H9 (cell line): ENCODE measurements around the gene NEGR1. TPM values are rescaled to one million over a fixed set of nuclear protein-coding genes. Genes with fewer than 3 reads are reported as not detected.

Experiments used
- DNase-seq: peaks from one replicate; pipeline ENCODE4 v3.0.0-alpha.2; 2017
- H2AFZ ChIP-seq: one replicate; pipeline ENCODE4 v1.6.1; 2013; ENCODE audit warnings: mild to moderate bottlenecking, low read length, control low read depth, moderate library complexity
- H2AK5ac ChIP-seq: 2 replicates; pipeline ENCODE4 v1.6.1; 2013; ENCODE audit warnings: low read length, control low read depth, mixed read lengths; ENCODE audit not compliant: insufficient read length
- H2BK120ac ChIP-seq: one replicate; pipeline ENCODE4 v1.6.1; 2013; ENCODE audit warnings: low read depth, mild to moderate bottlenecking, low read length, control low read depth, inconsistent platforms; ENCODE audit not compliant: poor library complexity, severe bottlenecking
- H2BK12ac ChIP-seq: 2 replicates; pipeline ENCODE4 v1.6.1; 2013; ENCODE audit warnings: low read length, control low read depth, mixed read lengths, low read depth; ENCODE audit not compliant: insufficient read length
- H2BK15ac ChIP-seq: 2 replicates; pipeline ENCODE4 v1.6.1; 2013; ENCODE audit warnings: low read depth, low read length, control low read depth
- H2BK20ac ChIP-seq: one replicate; pipeline ENCODE4 v1.6.1; 2013; ENCODE audit warnings: low read depth, mild to moderate bottlenecking, low read length, control low read depth, inconsistent platforms; ENCODE audit not compliant: poor library complexity, severe bottlenecking
- H2BK5ac ChIP-seq: 2 replicates; pipeline ENCODE4 v1.6.1; 2013; ENCODE audit warnings: low read length, control low read depth, mixed read lengths; ENCODE audit not compliant: insufficient read length
- H3K14ac ChIP-seq: 2 replicates; pipeline ENCODE4 v1.6.1; 2013; ENCODE audit warnings: low read length, control low read depth; ENCODE audit not compliant: insufficient read depth
- H3K18ac ChIP-seq: 2 replicates; pipeline ENCODE4 v1.6.1; 2013; ENCODE audit warnings: low read depth, mild to moderate bottlenecking, mixed read lengths, low read length, control low read depth; ENCODE audit not compliant: insufficient read length
- H3K23ac ChIP-seq: 2 replicates; pipeline ENCODE4 v1.6.1; 2013; ENCODE audit warnings: low read length, control low read depth, mixed read lengths, low read depth; ENCODE audit not compliant: insufficient read length
- H3K23me2 ChIP-seq: 2 replicates; pipeline ENCODE4 v1.6.1; 2013; ENCODE audit warnings: low read depth, mild to moderate bottlenecking, mixed read lengths, low read length, control low read depth; ENCODE audit not compliant: insufficient read length, poor library complexity, severe bottlenecking
- H3K27ac ChIP-seq: 2 replicates; pipeline ENCODE4 v1.5.1; 2013; ENCODE audit warnings: low read length, control low read depth, mixed read lengths, low read depth; ENCODE audit not compliant: insufficient read length
- H3K27me3 ChIP-seq: 2 replicates; pipeline ENCODE4 v1.6.1; 2013; ENCODE audit warnings: low read length, control low read depth, inconsistent platforms; ENCODE audit not compliant: insufficient read depth
- H3K4ac ChIP-seq: 2 replicates; pipeline ENCODE4 v1.6.1; 2013; ENCODE audit warnings: low read depth, mild to moderate bottlenecking, control low read depth, inconsistent platforms, low read length, moderate library complexity
- H3K4me1 ChIP-seq: 2 replicates; pipeline ENCODE4 v1.6.1; 2013; ENCODE audit warnings: low read length, control low read depth, inconsistent platforms; ENCODE audit not compliant: insufficient read depth
- H3K4me2 ChIP-seq: 2 replicates; pipeline ENCODE4 v1.6.1; 2013; ENCODE audit warnings: low read length, control low read depth, mixed read lengths; ENCODE audit not compliant: insufficient read length, insufficient read depth
- H3K56ac ChIP-seq: 2 replicates; pipeline ENCODE4 v1.6.1; 2013; ENCODE audit warnings: low read depth, mild to moderate bottlenecking, mixed read lengths, low read length, control low read depth; ENCODE audit not compliant: insufficient read length
- H3K79me1 ChIP-seq: 2 replicates; pipeline ENCODE4 v1.6.1; 2013; ENCODE audit warnings: low read depth, mild to moderate bottlenecking, moderate library complexity, low read length, control low read depth, inconsistent platforms; ENCODE audit not compliant: insufficient read depth, poor library complexity, severe bottlenecking
- H3K79me2 ChIP-seq: 2 replicates; pipeline ENCODE4 v1.6.1; 2013; ENCODE audit warnings: low read length, control low read depth, inconsistent platforms; ENCODE audit not compliant: insufficient read depth
- H3K9ac ChIP-seq: 2 replicates; pipeline ENCODE4 v1.6.1; 2013; ENCODE audit warnings: low read length, control low read depth, mixed read lengths; ENCODE audit not compliant: insufficient read length; ENCODE audit errors: extremely low read depth
- H3K9me3 ChIP-seq: one replicate; pipeline ENCODE4 v1.6.1; 2013; ENCODE audit warnings: low read depth, low read length, inconsistent platforms; ENCODE audit not compliant: control insufficient read depth
- H3T11ph ChIP-seq: one replicate; pipeline ENCODE4 v1.6.1; 2013; ENCODE audit warnings: mild to moderate bottlenecking, low read length, control low read depth, inconsistent platforms
- H4K20me1 ChIP-seq: one replicate; pipeline ENCODE4 v1.6.1; 2013; ENCODE audit not compliant: control insufficient read depth, insufficient read length, insufficient read depth
- H4K5ac ChIP-seq: 2 replicates; pipeline ENCODE4 v1.6.1; 2013; ENCODE audit warnings: low read depth, mild to moderate bottlenecking, mixed read lengths, low read length, control low read depth; ENCODE audit not compliant: insufficient read length
- H4K8ac ChIP-seq: replicated peaks from 2 replicates; pipeline ENCODE4 v1.6.1; 2013; ENCODE audit warnings: low read length, control low read depth, mixed read lengths, low read depth; ENCODE audit not compliant: insufficient read length
- H4K91ac ChIP-seq: 2 replicates; pipeline ENCODE4 v1.6.1; 2013; ENCODE audit warnings: low read depth, mild to moderate bottlenecking, moderate library complexity, mixed read lengths, low read length, control low read depth; ENCODE audit not compliant: insufficient read length
- H3K27ac Mint-ChIP-seq, 3 experiments: 2 replicates in 2 of 3; 3 replicates in 1 of 3; pipeline ENCODE4 v1.8.0; 2020 to 2021; ENCODE audit warnings: mixed read lengths in 3 of 3, mild to moderate bottlenecking in 1 of 3, moderate library complexity in 1 of 3
- H3K27me3 Mint-ChIP-seq: 2 replicates; pipeline ENCODE4 v1.8.0; 2021; ENCODE audit warnings: low read depth, mild to moderate bottlenecking, moderate library complexity, mixed read lengths
- H3K36me3 Mint-ChIP-seq, 3 experiments: 2 replicates in 2 of 3; 3 replicates in 1 of 3; pipeline ENCODE4 v1.8.0; 2020 to 2021; ENCODE audit warnings: low read depth in 3 of 3, mixed read lengths in 3 of 3; ENCODE audit not compliant: insufficient read depth in 1 of 3
- H3K4me1 Mint-ChIP-seq, 2 experiments: 2 replicates each; pipeline ENCODE4 v1.8.0; 2020; ENCODE audit warnings: mixed read lengths in 2 of 2
- H3K4me3 Mint-ChIP-seq, 2 experiments: 2 replicates in 1 of 2; 3 replicates in 1 of 2; pipeline ENCODE4 v1.8.0; 2020 to 2021; ENCODE audit warnings: mild to moderate bottlenecking in 2 of 2, mixed read lengths in 2 of 2, moderate library complexity in 1 of 2
- H3K9me3 Mint-ChIP-seq, 2 experiments: 2 replicates in 1 of 2; 3 replicates in 1 of 2; pipeline ENCODE4 v1.8.0; 2020; ENCODE audit warnings: mild to moderate bottlenecking in 2 of 2, mixed read lengths in 2 of 2, moderate library complexity in 1 of 2
- CTCF ChIP-seq: fragments of 200-600 bp; sonication (generic); conservative IDR thresholded peaks from 3 replicates; pipeline ENCODE4 v1.8.0; 2021; ENCODE audit warnings: antibody characterized with exemption, mild to moderate bottlenecking
- WGBS: extraction: QIAGEN DNeasy Blood & Tissue Kit; methylation state at CpG from one replicate; pipeline ENCODE4 v1.1.7; 2013; ENCODE audit warnings: missing lambda C conversion rate, low lambda C conversion rate, mixed read lengths; ENCODE audit not compliant: insufficient read length; ENCODE audit errors: extremely low coverage; 5-methylcytosine and 5-hydroxymethylcytosine counted together
- total RNA-seq: library from RNA; stranded (reverse); gene quantifications from 2 replicates; pipeline ENCODE4 v1.2.1, GENCODE V29; 2021

The NEGR1 gene
- total RNA-seq, 1 experiment from 2014 or later = 0.13 TPM

GRCh38 chr1:71461416-71461815, 820.9 kb downstream of the NEGR1 start:
- no peaks in the 10 kb centered on the region for H3K23me2 ChIP-seq
- H3T11ph ChIP-seq = no peak overlapping the region
- no CpG with 5 or more reads among the region's 2 CpGs for WGBS
- H3K9ac ChIP-seq = no peak overlapping the region
- H3K56ac ChIP-seq = no peak overlapping the region
- H3K23ac ChIP-seq = no peak overlapping the region
- H3K4me1 ChIP-seq = no peaks in the 10 kb centered on the region
- H3K79me2 ChIP-seq = no peaks in the 10 kb centered on the region
- H3K36me3 Mint-ChIP-seq = no peaks in the 10 kb centered on the region
- no peaks in the 10 kb centered on the region for H3K9me3 Mint-ChIP-seq
- H3K79me1 ChIP-seq = no peaks in the 10 kb centered on the region
- H2BK20ac ChIP-seq = no peak overlapping the region
- no peak overlapping the region; a peak in 1 of 7 replicates for H3K27ac Mint-ChIP-seq
- TF ChIP-seq CTCF = no peak
- no peak overlapping the region for H3K18ac ChIP-seq
- H3K4me3 Mint-ChIP-seq = no peak overlapping the region
- no peak overlapping the region for H4K8ac ChIP-seq
- no peak overlapping the region for H2BK12ac ChIP-seq
- no peak overlapping the region for H4K5ac ChIP-seq
- peaks cover 24% of the 10 kb centered on the region in 2 experiments for H3K4me1 Mint-ChIP-seq
- no peak overlapping the region for H2BK15ac ChIP-seq
- no peaks in the 10 kb centered on the region for H3K9me3 ChIP-seq
- H2BK120ac ChIP-seq = no peak overlapping the region
- no peak overlapping the region for H2AK5ac ChIP-seq
- no peak for DNase-seq
- no peaks in the 10 kb centered on the region for H3K27me3 ChIP-seq
- no peaks in the 10 kb centered on the region for H4K20me1 ChIP-seq
- H2AFZ ChIP-seq = no peak overlapping the region
- H3K27ac ChIP-seq = no peak overlapping the region
- H4K91ac ChIP-seq = no peak overlapping the region
- no peak overlapping the region for H3K14ac ChIP-seq
- no peak overlapping the region for H3K4me2 ChIP-seq
- H3K4ac ChIP-seq = no peak overlapping the region
- peaks cover 26% of the 10 kb centered on the region for H3K27me3 Mint-ChIP-seq
- no peak overlapping the region for H2BK5ac ChIP-seq
